GDM1 (cell line): ENCODE results near the gene KMT2E.
A peak's percentile ranks its signal among the peaks of the same experiment; 100 is the strongest.

Source experiments
- DNase-seq: peaks from one replicate; lab custom pipeline; 2025; lab: John Stamatoyannopoulos, UW

Gene KMT2E

DNA sequence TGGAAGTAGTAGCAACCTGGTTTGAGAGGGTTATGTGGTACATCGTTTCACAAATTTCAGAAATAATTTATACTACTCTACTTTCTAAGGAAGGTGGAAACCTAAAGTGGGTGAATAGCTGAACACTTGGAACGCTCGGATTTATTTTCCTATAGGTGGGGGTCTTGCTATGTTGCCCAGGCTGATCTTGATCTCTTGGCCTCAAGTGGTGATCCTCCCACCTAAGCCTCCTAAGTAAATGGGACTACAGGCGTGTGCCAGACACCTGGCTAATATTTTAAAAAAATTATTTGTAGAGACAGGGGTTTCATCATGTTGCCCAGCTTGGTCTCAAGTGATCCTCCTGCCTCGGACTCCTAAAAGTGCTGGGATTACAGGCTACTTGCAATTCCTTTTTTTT, 6.7 kb upstream of the KMT2E start:
- DNase-seq = no peak

DNA sequence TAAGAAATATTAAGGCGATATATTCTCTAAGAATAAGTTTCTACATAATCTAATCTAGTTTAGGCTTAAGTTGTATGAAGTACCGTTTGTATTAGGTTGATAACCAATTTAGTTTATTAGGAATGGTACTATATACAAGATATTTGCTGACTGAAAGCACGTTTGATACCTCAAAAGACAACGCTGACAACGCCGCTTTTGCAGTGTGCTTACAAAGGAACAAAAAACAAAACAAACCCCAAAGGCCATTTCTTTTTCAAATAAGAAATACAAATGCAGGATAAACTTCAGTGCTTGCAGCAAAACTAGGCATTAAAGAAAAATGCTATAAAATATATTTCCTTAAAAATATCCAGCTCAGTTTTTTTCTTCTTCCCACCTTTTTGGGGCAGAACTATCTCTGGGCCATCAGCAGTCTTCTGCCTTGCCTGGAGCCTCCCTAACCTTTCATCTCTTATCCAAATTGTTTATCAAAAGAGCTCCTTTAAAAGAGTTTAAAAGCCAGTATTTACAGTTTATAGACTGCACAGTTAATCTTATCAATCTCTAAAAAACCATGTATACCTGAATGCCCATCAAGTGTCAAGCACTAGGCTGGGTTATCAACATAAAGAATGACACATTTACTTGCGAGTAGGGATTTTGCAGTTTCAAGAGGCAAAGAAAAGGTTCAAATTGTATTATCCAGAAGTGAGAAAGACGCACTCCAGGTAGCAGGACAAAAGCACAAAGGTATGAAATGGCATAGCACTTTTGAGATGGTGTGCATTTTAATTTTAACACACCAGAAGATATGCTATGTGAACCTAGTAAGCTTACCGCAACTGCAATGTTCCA, 4.1 kb upstream of the KMT2E start:
- DNase-seq = no peak

DNA sequence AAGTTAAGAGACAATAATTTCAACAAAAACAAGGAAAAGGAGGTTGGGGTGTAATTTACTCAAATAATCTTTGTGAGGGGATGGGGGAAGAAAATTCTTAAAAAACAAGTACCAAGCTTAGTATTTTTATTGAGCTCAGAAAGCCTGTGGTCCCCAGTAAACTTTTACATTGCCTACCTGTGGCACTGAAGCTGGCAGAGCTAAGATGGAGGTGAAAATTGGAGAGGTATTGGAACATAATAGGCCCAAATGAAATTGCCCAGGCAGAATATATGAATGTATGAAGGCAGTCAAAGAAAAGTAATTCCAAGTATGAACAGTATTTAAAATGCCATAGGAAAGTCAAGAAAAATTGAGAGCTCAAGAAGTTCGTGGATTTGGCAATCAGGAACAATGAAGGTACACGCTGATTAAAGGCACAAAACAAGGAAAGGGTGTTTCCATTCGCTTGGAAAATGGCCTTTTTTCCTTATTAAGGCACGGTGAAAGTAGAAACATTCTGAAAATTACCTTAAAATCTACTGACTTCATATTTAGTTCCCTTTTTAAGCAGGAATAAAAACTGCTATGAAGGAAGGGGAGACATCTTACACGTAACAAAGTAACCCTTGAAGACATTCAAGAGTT, 3.4 kb upstream of the KMT2E start:
- no peak for DNase-seq

DNA sequence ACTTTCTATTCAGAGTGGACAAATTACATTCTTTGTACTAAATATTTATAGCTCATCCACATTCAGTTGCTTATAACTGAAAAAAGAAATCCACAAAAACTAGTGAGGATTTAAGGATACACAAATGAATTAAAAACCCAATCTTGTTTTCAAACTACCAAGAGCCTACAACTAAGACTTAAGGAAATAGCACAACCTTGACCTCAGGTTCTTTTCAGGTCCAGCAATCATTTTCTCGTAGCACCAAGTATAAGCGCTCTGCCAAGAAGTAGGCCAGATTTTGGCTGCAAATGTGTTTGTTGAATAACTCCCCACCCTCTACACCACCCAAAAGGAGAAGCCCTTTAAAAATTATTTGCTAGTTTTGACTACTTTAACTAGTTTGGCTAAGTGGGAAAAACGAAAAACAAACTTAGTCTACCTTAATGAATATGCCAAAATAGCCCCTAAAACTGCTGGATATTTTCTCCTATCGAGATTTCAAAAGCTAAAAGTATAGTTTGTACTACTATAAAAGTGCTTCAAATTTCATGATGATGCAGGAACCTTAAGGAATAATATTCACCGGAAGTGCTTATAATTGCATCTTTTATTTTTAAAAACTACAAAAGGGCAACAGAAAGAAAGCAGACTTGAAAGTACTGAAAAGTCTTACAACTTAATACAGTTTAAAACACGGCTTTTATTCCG, 2.7 kb upstream of the KMT2E start:
- DNase-seq = no peak

DNA sequence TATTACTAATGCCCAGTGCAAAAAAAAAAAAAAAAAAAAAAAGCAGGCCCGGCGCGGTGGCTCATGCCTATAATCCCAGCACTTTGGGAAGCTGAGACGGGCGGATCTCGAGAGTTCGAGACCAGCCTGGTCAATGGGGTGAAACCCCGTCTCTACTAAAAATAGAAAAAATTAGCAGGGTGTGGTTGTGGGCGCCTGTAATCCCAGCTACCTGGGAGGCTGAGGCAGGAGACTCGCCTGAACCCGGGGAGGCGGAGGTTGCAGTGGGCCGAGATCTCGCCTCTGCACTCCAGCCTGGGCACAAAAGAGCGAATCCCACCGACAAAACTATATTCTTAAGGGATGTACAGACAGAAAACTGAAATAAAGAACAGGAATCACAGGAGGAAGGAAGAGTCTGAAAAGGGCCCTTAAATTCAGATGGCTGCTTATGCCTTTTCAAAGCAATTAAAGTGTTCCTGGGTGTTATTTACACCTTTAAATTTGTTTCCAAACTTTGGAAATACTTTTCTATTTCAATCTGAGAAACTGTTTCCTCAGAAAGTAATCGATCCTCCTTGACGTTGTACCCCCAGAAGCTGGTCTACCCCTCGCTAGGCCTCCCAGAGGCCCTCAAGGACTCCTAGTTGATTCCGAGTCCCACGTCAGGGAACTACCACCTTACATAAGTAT, 2.0 kb upstream of the KMT2E start:
- no peak for DNase-seq

DNA sequence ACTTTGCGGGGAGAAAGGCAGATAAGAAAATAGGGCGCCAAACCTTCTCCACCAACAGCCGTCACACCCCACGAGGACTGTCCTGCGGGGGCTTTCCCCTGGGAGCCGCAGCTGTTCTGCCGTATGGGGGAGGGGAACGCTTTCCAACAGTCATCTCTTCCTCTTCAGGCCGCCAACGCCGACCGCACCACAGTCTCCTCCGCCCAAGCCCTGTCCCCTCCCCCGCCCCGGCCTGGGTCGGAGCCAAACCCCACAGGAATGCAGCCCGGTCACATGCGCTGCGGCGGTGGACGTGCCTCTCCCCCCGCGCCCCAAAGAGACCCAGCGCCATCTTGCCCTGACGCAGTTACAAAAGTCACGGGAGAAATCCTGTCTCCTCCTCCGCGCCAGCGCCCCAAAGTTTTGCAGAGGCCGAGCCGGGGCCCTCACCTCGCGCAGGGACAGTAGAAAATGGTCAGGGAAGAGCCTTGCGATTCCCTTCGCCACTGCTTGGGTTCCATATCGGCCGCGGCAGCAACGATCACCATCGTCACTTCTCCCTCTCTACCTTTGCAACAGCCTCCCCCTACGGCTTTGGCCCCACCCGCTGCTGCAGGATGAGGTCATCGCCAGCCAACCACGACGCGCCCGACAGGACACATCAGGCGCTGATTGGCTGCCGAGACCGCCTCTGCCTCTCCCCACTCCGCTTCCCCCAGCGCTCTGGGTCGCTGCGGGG, 1.3 kb upstream of the KMT2E start:
- peak; percentile 98 for DNase-seq

DNA sequence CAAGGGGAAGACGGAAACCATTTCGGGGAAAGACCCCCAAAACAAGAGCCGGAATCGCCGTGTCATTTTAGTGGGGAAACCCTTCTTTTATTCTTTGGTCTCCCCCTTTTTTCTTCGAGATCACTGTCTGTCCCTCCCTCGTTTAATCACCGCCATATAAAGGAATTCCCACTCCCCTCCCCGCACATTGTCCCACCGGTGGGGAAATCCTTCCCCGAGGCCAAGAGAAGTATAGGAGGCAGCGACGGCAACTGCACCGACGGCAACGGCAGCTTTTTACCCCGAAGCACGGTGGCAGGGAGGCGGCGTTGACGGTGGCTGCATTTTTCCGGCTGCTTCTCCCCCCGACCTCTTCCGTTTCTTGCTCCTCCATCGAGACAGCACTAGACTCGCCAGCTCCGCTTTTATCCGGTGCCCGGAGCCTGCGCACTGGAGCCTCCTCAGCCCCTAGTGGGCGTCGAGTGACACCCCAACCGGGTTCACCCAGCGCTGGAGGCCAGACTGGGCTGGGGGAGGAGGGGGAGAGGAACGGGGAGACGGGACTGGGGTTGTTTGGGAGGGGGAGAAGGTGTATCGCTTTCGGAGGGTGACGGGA, 687 bp upstream of the KMT2E start:
- DNase-seq = peak; percentile 79

DNA sequence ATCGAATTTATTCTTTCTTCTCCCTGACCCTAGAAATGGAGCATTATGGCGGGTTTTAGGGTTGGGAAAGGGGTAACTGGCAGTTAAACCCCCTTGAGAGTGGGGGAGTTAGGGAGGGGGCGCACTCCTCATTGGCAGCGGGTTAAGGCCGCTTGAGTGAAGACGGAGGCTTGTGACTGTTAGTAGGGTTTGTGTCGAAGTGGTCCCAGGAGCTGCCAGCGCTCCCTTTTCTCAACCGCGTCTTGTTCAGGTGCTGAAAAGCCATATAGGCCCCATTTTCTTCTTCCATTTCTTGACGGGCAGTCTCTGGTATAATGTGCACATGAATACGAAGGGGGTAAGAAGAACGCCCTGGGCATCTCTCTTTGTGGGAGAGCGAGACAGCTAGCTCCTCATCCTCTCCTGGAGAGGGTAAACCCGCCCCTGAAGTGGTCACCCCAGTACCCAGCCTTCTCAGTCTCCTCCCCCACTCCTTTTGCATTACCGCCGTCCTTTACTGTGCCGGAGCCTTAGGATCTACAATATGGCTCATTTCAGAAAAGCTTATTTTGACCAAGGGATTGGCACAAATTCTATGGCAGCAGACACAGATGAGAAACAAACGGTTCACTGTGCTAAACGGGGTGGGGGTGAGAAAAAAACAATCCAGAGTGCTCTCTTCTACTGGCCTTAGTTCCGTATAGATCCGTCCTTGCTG, 836 bp downstream of the KMT2E start:
- no peak for DNase-seq

DNA sequence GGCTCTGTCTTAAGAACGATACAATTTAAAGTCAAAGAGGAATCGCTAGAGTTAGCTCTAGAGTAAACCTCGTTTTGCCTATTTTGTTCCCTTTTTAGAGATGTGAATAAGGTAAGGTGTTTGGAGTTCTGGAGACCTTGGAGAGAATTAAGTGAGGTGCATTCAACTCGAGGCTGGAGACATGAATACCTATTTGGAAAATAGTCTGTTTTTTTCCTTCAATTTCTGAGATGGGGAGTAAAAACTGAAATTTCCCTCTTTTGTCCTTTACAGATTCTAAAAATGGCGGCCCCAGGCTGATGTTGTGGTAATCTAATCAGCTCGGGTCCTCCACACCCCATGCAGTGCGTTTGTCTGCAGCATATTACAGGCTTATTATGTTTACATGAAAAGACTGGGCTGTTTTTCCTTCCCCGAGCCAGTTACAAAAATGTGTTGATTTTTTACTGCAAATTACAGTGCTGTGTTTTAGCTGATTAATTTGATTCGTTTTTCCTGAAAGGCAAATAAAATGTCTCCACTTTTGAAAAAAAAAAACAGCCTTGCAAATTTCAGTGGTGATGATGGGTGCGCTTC, 1.5 kb downstream of the KMT2E start:
- no peak for DNase-seq

DNA sequence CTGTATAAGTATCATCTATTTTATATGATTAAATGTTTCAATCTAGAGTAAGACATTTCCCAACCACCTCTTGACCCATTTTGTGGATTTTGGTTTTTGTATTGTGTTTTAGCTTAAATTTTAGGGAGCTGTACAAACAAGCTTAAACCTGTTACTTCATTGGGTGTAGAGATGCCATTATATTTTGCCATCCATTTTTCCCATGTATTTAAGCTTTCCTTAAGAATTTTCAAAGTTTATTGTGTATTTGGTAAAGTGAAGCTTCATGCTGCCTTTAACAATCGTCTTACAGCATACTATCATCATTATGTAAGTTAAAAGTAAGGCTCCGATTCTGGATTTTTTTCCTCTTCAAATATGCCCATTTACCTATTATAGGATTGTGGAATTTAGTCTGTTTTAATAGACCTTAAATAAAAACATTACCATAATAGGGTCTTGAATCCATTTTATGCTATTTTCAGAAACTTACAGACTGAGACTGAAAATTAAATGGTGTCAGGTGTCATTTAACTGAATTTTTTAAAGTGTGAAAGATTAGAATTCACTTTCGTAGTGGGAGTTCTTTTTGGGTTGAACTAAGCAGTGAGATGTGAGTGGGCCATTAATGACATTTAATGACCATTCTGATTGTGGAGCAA, 2.2 kb downstream of the KMT2E start:
- DNase-seq = no peak

DNA sequence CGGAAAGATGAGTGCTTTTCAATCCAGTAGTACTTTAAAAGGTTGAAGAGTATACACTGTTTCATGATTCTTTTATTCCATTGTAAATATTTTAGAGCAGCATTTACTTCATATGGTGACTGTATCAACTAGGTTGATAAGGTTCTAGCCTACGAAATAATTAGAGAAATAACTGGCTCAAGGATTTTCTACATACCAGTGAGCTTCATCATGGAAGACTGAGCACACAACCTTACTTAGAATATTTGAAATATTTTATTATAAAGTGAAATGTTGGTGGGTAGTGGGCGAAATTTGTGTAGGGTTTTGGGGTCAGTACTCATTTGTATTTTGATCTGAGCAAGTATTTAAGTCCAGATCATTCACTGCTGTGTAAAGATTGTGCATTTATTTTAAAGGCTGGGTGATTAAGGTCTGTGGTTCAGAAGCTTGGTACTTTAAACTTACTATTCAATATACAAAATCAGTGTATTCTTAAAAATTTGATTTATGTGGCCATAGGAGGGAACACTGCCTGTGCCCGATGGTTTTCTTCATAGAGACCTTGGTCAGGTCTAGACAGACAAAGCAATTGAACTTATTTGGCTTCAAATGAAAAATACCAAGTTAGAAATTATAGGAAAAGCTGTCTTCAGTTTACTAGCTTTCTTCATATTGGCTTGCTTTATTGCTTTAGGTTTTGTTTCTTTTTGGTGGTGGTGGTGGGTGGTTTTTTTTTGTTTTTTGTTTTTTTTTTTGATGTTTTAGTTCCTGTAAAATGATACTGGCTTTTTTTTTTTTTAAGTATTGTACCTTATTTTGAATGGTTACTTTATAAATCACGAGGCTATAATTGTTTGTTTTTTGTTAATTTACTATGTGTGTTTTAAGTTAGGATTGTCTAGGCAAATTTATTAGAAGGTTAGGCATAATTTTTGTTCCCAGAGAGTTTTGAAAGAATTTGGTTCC, 3.0 kb downstream of the KMT2E start:
- no peak for DNase-seq

DNA sequence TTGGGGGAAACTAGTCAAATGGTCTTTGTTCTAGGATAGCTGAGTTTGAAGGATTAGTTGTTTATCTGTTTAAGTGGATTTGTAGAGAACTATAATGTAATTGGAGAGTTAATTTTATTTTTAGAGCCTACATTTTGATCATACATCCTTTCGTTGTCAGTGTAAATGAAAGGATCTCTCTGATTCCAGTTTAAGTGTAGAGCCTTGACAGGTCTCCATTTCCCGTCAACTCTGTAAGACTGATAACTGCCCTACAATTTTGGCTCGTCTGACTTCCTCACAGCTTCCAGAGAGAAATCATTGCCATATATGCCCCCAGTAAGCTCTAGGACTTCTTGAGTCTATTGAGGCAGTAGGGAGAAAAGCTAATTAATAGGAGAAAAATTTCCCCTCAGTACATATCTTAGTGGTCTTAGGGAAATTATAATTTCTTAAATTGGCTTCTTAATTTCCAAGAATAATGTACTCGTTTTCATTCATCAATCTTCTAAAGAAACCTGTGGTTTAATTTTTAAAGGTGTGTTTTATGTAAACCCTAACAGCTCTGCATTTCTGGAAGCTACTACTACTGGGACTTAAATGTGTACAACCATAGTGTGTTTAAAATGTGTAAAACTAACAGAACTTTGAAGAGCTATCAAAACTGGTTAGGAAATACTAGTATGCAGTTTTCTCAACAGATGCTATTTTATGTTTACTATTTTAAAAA, 3.8 kb downstream of the KMT2E start:
- no peak for DNase-seq

DNA sequence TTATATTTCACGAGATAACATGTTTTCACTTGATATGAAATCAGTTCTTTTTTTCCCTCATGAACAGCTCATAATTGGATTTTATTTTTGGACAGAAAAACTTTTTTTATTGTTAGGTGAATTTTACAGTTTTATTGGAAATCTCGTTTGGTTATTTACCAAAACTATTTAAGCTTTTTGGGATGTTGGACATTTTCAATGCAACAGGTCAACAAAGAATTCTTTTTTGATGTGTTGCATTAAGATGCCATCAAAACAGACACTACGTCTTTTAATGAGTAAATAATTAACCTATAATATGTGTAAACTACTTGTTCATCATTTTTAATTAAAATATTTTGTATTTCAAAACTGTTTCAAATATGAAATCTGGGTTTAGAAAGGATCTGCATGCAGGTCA, 5.3 kb downstream of the KMT2E start:
- DNase-seq = no peak

DNA sequence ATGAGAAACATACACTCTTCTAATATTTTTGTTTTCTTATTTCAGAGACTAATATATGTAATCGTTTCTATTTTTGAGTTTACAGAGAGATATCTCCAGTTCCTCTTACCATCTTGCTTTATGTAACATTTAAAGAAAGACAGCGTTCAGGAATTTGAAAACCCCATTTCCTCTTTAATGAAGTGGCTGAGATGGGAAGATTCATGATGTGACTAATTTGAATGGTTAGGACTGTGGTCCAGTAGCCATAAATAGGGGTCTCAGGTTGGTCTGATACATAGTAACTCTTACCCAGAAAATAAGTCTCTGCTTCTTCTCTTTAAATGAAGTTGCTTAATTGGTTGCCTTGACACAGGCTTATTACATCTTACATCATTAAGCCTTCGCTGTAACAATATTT, 6.9 kb downstream of the KMT2E start:
- no peak for DNase-seq

DNA sequence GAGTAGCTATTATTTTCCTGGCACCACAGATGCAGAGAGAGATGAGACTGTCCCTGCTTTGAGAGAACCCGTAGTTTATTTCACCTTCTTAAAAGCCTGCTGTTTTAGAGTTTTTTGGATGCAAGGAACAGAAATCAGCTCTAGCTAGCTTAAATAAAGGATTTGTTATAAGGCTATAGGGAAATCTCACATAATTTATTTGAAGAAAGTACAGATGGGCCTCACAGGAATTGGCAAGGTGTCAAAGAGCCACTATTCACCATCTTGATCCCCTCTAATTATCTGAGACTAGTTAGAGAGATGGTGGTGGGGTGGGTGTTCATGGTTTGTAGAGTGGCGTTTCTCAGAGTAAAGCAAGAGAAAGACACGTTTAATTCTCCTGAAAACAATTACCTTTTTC, 7.3 kb downstream of the KMT2E start:
- DNase-seq = no peak

DNA sequence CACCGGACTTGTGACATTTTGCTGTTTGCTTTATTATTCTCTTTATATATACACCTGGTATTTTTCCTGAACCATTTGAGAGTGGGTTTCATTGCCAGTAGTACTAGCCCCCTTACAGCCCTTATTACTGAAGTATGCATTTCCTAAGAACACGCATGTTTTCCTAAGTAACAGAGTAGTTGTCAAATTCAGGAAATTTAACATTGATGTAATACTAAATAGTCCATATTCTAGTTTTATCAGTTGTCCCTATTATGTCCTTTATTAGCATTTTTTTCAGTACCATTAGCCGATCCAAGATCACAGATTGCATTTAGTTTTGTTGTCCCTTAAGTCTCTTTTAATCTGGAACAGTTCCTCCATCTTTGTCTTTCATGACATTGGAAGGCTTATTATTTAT, 8.0 kb downstream of the KMT2E start:
- no peak for DNase-seq

DNA sequence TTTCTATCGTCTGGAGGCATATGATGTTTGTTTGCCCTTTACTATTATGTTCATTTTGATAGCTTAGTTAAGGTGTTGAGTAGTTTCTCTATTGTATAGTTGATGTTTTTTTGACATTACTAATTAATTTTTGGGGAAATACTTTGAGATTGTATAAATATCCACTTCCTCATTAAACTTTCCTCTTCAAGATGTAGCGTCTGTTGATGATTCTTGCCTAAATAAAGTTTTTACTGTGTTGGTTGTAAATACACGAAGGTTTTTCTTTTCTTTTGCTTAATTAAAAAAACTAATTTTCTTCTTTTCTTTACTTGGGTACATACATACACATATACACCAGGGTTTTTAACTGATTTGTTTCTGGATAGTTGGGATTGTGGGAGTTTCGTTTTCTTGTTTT, 8.5 kb downstream of the KMT2E start:
- DNase-seq = no peak

DNA sequence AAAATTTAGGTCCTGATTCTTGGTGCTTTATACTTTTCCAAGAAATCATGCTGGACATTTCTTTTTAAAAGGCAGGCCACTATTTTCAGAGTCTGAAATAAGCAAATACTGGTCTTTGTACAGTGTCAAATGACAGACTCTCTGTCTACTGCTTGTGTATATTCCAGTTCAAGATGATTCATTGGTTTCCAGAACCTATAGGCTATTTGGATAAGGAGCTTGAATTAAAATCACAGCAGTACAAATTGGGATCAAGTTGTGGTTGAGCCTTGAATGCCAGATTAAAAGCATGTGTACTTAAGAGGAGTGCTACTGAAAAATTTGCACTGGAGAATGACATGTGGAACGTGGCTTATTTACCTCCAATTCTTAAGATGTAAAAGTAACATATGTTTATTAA, 10.7 kb downstream of the KMT2E start:
- DNase-seq = no peak
